H1 (cell line): ENCODE measurements around the gene CTF1. TPM values are rescaled to one million over a fixed set of nuclear protein-coding genes. Genes with fewer than 3 reads are reported as not detected.

Experiments
- CTCF ChIA-PET: fragments of 300-600 bp; sonication (Branson Sonifier 250); formaldehyde crosslinking; loops from one replicate; lab custom pipeline; 2021; ENCODE audit not compliant: partially characterized antibody; lab: Charles Lee
- POLR2A ChIA-PET: fragments of 300-600 bp; sonication (Branson Sonifier 250); formaldehyde crosslinking; loops from one replicate; lab custom pipeline; 2021; ENCODE audit warnings: inconsistent platforms; ENCODE audit not compliant: partially characterized antibody; lab: Charles Lee
- DNase-seq, 2 experiments: peaks; one replicate each; pipeline versions ENCODE4 v3.0.0 to v3.0.0-alpha.2; 2010 to 2022; ENCODE audit warnings: low spot score in 2 of 2, low read depth in 1 of 2, mixed read lengths in 1 of 2
- FAIRE-seq: peaks from 2 replicates; lab custom pipeline; 2011; peaks lifted over from hg19 to GRCh38; lab: Jason Lieb, UNC
- H2AFZ ChIP-seq: 2 replicates; pipeline ENCODE4 v1.8.1; 2012; ENCODE audit warnings: low read length, inconsistent platforms
- H2AK5ac ChIP-seq: 2 replicates; pipeline ENCODE4 v1.6.1; 2013; ENCODE audit warnings: low read depth, low read length
- H2BK120ac ChIP-seq: replicated peaks from 2 replicates; pipeline ENCODE3; 2013; ENCODE audit warnings: low read depth, low read length, inconsistent platforms
- H2BK12ac ChIP-seq: 2 replicates; pipeline ENCODE4 v1.6.1; 2013; ENCODE audit warnings: low read depth, low read length
- H2BK15ac ChIP-seq: 2 replicates; pipeline ENCODE4 v1.6.1; 2013; ENCODE audit warnings: low read length
- H2BK20ac ChIP-seq: 2 replicates; pipeline ENCODE4 v1.6.1; 2013; ENCODE audit warnings: low read length
- H2BK5ac ChIP-seq: 2 replicates; pipeline ENCODE4 v1.6.1; 2013; ENCODE audit warnings: low read depth, low read length
- H3K14ac ChIP-seq: 2 replicates; pipeline ENCODE4 v1.6.1; 2013; ENCODE audit warnings: inconsistent platforms; ENCODE audit not compliant: insufficient read length
- H3K18ac ChIP-seq: 2 replicates; pipeline ENCODE4 v1.6.1; 2013; ENCODE audit warnings: low read length; ENCODE audit errors: extremely low read depth
- H3K23ac ChIP-seq: 2 replicates; pipeline ENCODE4 v1.6.1; 2013; ENCODE audit warnings: inconsistent platforms; ENCODE audit not compliant: insufficient read length
- H3K23me2 ChIP-seq: 2 replicates; pipeline ENCODE4 v1.6.1; 2013; ENCODE audit warnings: low read depth, low read length
- H3K27ac ChIP-seq: 2 replicates; pipeline ENCODE4 v1.6.1; 2011; ENCODE audit warnings: low read depth, low read length, inconsistent platforms
- H3K27me3 ChIP-seq, 4 experiments: replicated peaks in 1 of 4; 1 replicate in 1 of 4; 2 replicates in 3 of 4; pipeline versions ENCODE4 v1.6.1 to v1.8.1; 2011 to 2013; ENCODE audit warnings: low read length in 3 of 4, mild to moderate bottlenecking in 3 of 4, inconsistent platforms in 2 of 4, mixed read lengths in 2 of 4, moderate library complexity in 1 of 4; ENCODE audit not compliant: control insufficient read depth in 3 of 4, insufficient read depth in 3 of 4; ENCODE audit errors: extremely low read depth in 1 of 4
- H3K36me3 ChIP-seq, 4 experiments: 2 replicates each; pipeline versions ENCODE4 v1.6.1 to v1.8.1; 2011 to 2013; ENCODE audit warnings: mild to moderate bottlenecking in 4 of 4, low read length in 3 of 4, moderate library complexity in 2 of 4, control low read depth in 1 of 4, inconsistent platforms in 1 of 4; ENCODE audit not compliant: insufficient read depth in 4 of 4, control insufficient read depth in 2 of 4
- H3K4ac ChIP-seq: replicated peaks from 2 replicates; pipeline ENCODE3; 2013; ENCODE audit warnings: low read length, low read depth, mixed read lengths, inconsistent platforms; ENCODE audit not compliant: insufficient read length
- H3K4me1 ChIP-seq, 4 experiments: replicated peaks in 1 of 4; 1 replicate in 1 of 4; 2 replicates in 3 of 4; pipeline versions ENCODE4 v1.6.1 to v1.8.1; 2011 to 2013; ENCODE audit warnings: low read length in 3 of 4, inconsistent platforms in 2 of 4, mixed read lengths in 1 of 4; ENCODE audit not compliant: insufficient read depth in 4 of 4, control insufficient read depth in 3 of 4
- H3K4me2 ChIP-seq, 2 experiments: 2 replicates each; pipeline versions ENCODE4 v1.6.1 to v1.8.1; 2011 to 2013; ENCODE audit warnings: low read depth in 2 of 2, low read length in 2 of 2, control low read depth in 1 of 2, inconsistent platforms in 1 of 2, mild to moderate bottlenecking in 1 of 2; ENCODE audit not compliant: insufficient read depth in 1 of 2
- H3K4me3 ChIP-seq, 4 experiments: fragments of 200-600, 300-600 bp in 1 of 4; sonication (generic), shearing (Covaris generic), sonication (Bioruptor Twin) in 1 of 4; 2 replicates each; pipeline versions ENCODE4 v1.5.1 to v1.8.1; 2011 to 2016; ENCODE audit warnings: low read length in 4 of 4, low read depth in 3 of 4, control low read depth in 2 of 4, inconsistent platforms in 2 of 4, mild to moderate bottlenecking in 2 of 4, mixed read lengths in 1 of 4, moderate library complexity in 1 of 4; ENCODE audit not compliant: insufficient read depth in 2 of 4; ENCODE audit errors: extremely low read depth in 1 of 4
- H3K56ac ChIP-seq: replicated peaks from 2 replicates; pipeline ENCODE3; 2013; ENCODE audit warnings: low read depth, mild to moderate bottlenecking, mixed read lengths, low read length, inconsistent platforms; ENCODE audit not compliant: insufficient read length
- H3K79me1 ChIP-seq: 2 replicates; pipeline ENCODE4 v1.6.1; 2013; ENCODE audit warnings: low read depth, low read length, control low read depth
- H3K79me2 ChIP-seq, 2 experiments: 2 replicates each; pipeline versions ENCODE4 v1.6.1 to v1.8.1; 2012 to 2013; ENCODE audit warnings: low read length in 2 of 2, mild to moderate bottlenecking in 2 of 2, inconsistent platforms in 1 of 2; ENCODE audit not compliant: insufficient read depth in 2 of 2, control insufficient read depth in 1 of 2
- H3K9ac ChIP-seq, 4 experiments: replicated peaks in 1 of 4; 1 replicate in 1 of 4; 2 replicates in 3 of 4; pipeline versions ENCODE4 v1.6.1 to v1.8.1; 2011 to 2013; ENCODE audit warnings: low read depth in 3 of 4, low read length in 3 of 4, control low read depth in 2 of 4, mild to moderate bottlenecking in 2 of 4, moderate library complexity in 2 of 4, inconsistent platforms in 1 of 4; ENCODE audit errors: extremely low read depth in 1 of 4
- H3K9me3 ChIP-seq, 2 experiments: 2 replicates each; pipeline versions ENCODE4 v1.6.1 to v1.8.1; 2012 to 2013; ENCODE audit warnings: mild to moderate bottlenecking in 2 of 2, moderate library complexity in 2 of 2, control low read depth in 1 of 2, inconsistent platforms in 1 of 2, low read depth in 1 of 2, low read length in 1 of 2, mixed read lengths in 1 of 2; ENCODE audit not compliant: insufficient read depth in 2 of 2
- H4K20me1 ChIP-seq, 2 experiments: replicated peaks in 1 of 2; 2 replicates each; pipeline versions ENCODE3 to v1.8.1; 2011 to 2013; ENCODE audit warnings: inconsistent platforms in 2 of 2, low read length in 2 of 2, mild to moderate bottlenecking in 1 of 2; ENCODE audit not compliant: insufficient read depth in 2 of 2, control insufficient read depth in 1 of 2
- H4K5ac ChIP-seq: 2 replicates; pipeline ENCODE4 v1.6.1; 2013; ENCODE audit warnings: low read length, low read depth, mixed read lengths, inconsistent platforms; ENCODE audit not compliant: insufficient read length
- H4K8ac ChIP-seq: 2 replicates; pipeline ENCODE4 v1.8.0; 2013; ENCODE audit warnings: mild to moderate bottlenecking, moderate library complexity, low read length, inconsistent platforms; ENCODE audit not compliant: insufficient read depth; ENCODE audit errors: extremely low read depth
- H4K91ac ChIP-seq: replicated peaks from 2 replicates; pipeline ENCODE3; 2013; ENCODE audit warnings: low read length, mixed read lengths, inconsistent platforms; ENCODE audit not compliant: insufficient read length
- EGR1 ChIP-seq: IDR thresholded peaks from 2 replicates; pipeline ENCODE4 v1.6.1; 2011; ENCODE audit warnings: low read depth, low read length, borderline replicate concordance
- GTF2F1 ChIP-seq: IDR thresholded peaks from 2 replicates; pipeline ENCODE4 v1.6.1; 2012; ENCODE audit warnings: low read depth, low read length, improper control_type of control experiment, borderline replicate concordance
- KDM1A ChIP-seq: fragments of 200-600, 300-600 bp; sonication (generic); IDR thresholded peaks from 2 replicates; pipeline ENCODE4 v1.7.1; 2016; ENCODE audit warnings: mild to moderate bottlenecking, low read length, borderline replicate concordance
- KDM4A ChIP-seq: IDR thresholded peaks from one replicate; pipeline ENCODE4 v1.7.1; 2012; ENCODE audit warnings: low read depth, mild to moderate bottlenecking, moderate library complexity, low read length, inconsistent platforms; ENCODE audit not compliant: severe bottlenecking
- RAD21 ChIP-seq, 2 experiments: IDR thresholded peaks in 1 of 2; conservative IDR thresholded peaks in 1 of 2; 2 replicates each; pipeline ENCODE4 v1.6.1; 2011; ENCODE audit warnings: low read depth in 2 of 2, low read length in 2 of 2, improper control_type of control experiment in 1 of 2, inconsistent platforms in 1 of 2, mild to moderate bottlenecking in 1 of 2, moderate library complexity in 1 of 2
- RNF2 ChIP-seq: fragments of 200-900, 300-1000 bp; sonication (generic); IDR thresholded peaks from 2 replicates; pipeline ENCODE4 v1.7.1; 2016; ENCODE audit warnings: borderline replicate concordance, low read depth, mild to moderate bottlenecking, antibody characterized with exemption, low read length; ENCODE audit not compliant: poor library complexity, severe bottlenecking; ENCODE audit errors: missing control alignments
- RXRA ChIP-seq: IDR thresholded peaks from 2 replicates; pipeline ENCODE4 v1.6.1; 2011; ENCODE audit warnings: low read depth, mild to moderate bottlenecking, low read length, moderate library complexity; ENCODE audit not compliant: insufficient read depth
- SIRT6 ChIP-seq: IDR thresholded peaks from one replicate; pipeline ENCODE4 v1.7.1; 2012; ENCODE audit warnings: low read length, inconsistent platforms
- SP2 ChIP-seq: IDR thresholded peaks from 2 replicates; pipeline ENCODE4 v1.6.1; 2012; ENCODE audit warnings: mild to moderate bottlenecking, low read length, inconsistent platforms
- WGBS, 2 experiments: shearing (Covaris generic) in 1 of 2; methylation state at CpG; one replicate each; pipeline versions ENCODE4 v1.1.6 to v1.1.7; 2013 to 2015; ENCODE audit warnings: low lambda C conversion rate in 2 of 2, mixed read lengths in 2 of 2, inconsistent platforms in 1 of 2, low coverage in 1 of 2, missing lambda C conversion rate in 1 of 2; ENCODE audit not compliant: insufficient replicate concordance in 2 of 2, insufficient coverage in 1 of 2, insufficient read length in 1 of 2; ENCODE audit errors: extremely low coverage in 1 of 2, missing lambda C conversion rate in 1 of 2; 5-methylcytosine and 5-hydroxymethylcytosine counted together
- polyA plus RNA-seq, 7 experiments: library from polyadenylated mRNA; depleted of rRNA in 3 of 7; stranded (reverse) in 5 of 7; unstranded in 2 of 7; fragments of >200 nt in 5 of 7; fragments of 200-250 nt in 2 of 7; gene quantifications; 1 replicate in 5 of 7; 2 replicates in 1 of 7; 4 replicates in 1 of 7; pipeline versions ENCODE4 v1.2.1 to v1.2.3, GENCODE V29; 2011 to 2013; ENCODE audit warnings: missing spikeins in 2 of 7, mixed read lengths in 2 of 7
- total RNA-seq: library from RNA; stranded (reverse); fragmentation: NEBNext Ultra II Directional; extraction: Animal tissue kit (Norgen Biotek cat#: 25700); gene quantifications from 2 replicates; pipeline ENCODE4 v1.2.1, GENCODE V29; 2021
- TF ChIP-seq, protein P1 (sequence below): IDR thresholded peaks from 2 replicates; pipeline ENCODE4 v1.6.1; 2012; ENCODE audit warnings: inconsistent platforms
- TF ChIP-seq, protein P2 (sequence below), 3 experiments: IDR thresholded peaks; 1 replicate in 2 of 3; 2 replicates in 1 of 3; pipeline versions ENCODE4 v1.5.1 to v1.6.1; 2011; ENCODE audit warnings: low read length in 3 of 3, mild to moderate bottlenecking in 3 of 3, inconsistent platforms in 2 of 3, low read depth in 1 of 3, moderate library complexity in 1 of 3; ENCODE audit not compliant: insufficient read depth in 1 of 3; ENCODE audit errors: control extremely low read depth in 1 of 3

Gene CTF1
- total and polyA plus RNA-seq, 2 of the 8 experiments (the other 6 are each of a cell fraction or from before 2014, with no cell fraction given), result 0.97 to 3.4 TPM

DNA sequence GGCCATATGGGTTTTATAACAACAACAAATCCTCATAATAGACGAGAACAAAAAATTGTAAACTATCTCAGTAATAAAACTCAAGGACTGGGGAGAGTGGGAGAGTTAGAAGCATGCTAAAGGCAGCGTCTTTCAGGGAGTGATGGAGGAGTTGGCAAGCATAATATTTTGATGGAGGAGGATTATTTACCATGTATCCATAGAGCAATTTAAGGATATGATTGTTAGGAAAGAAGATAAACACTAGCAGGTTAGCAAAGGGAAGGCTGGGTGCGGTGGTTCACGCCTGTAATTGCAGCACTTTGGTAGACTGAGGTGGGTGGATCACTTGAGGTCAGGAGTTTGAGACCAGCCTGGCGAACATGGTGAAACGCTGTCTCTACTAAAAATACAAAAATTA lies 30.4 kb upstream of the CTF1 start:
- H2BK15ac ChIP-seq, result no peak overlapping the region
- H3K23me2 ChIP-seq, result no peaks in the 10 kb centered on the region
- no peak overlapping the region for H2BK120ac ChIP-seq
- no peak overlapping the region for H2BK12ac ChIP-seq
- no peak overlapping the region for H3K18ac ChIP-seq
- H3K9me3 ChIP-seq, result no peaks in the 10 kb centered on the region
- no peak overlapping the region for H3K14ac ChIP-seq
- no peaks in the 10 kb centered on the region for H4K20me1 ChIP-seq
- H3K4me2 ChIP-seq, result no peak overlapping the region
- no peak overlapping the region for H4K91ac ChIP-seq
- H3K23ac ChIP-seq, result no peak overlapping the region
- no peak overlapping the region for H4K5ac ChIP-seq
- no peak overlapping the region for H2BK5ac ChIP-seq
- H3K56ac ChIP-seq, result no peak overlapping the region
- no peak overlapping the region for H3K27ac ChIP-seq
- ChIA-PET POLR2A (no interaction called here), CTCF (interaction anchor here (0.7 to 3.6 kb wide), 3 partner anchors 12 to 165 kb away, joined by 3 to 22 read pairs (median 4); no protein-coding TSS in a partner anchor)
- H3K79me1 ChIP-seq, result no peaks in the 10 kb centered on the region
- H4K8ac ChIP-seq, result no peak overlapping the region
- H3K27me3 ChIP-seq, result no peaks in the 10 kb centered on the region
- 76% methylated on average over 6 of the region's 6 CpGs; no CpG with 5 or more reads in 1 of the 2 experiments for WGBS, 2 experiments
- no peaks in the 10 kb centered on the region for H3K79me2 ChIP-seq
- no peak overlapping the region for H2AK5ac ChIP-seq
- no peak overlapping the region for H3K4ac ChIP-seq
- H3K9ac ChIP-seq, result no peak overlapping the region
- no peaks in the 10 kb centered on the region for H3K4me1 ChIP-seq
- H3K4me3 ChIP-seq, result no peak overlapping the region
- H3K36me3 ChIP-seq, result no peaks in the 10 kb centered on the region
- FAIRE-seq, result no peak
- DNase-seq, result no peak
- H2AFZ ChIP-seq, result no peak overlapping the region
- H2BK20ac ChIP-seq, result no peak overlapping the region
- TF ChIP-seq KDM1A, result no peak
- TF ChIP-seq GTF2F1, result no peak
- TF ChIP-seq, protein P1, sequence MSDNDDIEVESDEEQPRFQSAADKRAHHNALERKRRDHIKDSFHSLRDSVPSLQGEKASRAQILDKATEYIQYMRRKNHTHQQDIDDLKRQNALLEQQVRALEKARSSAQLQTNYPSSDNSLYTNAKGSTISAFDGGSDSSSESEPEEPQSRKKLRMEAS, result no peak
- no peak for TF ChIP-seq RAD21 (IDR thresholded peaks at IDR 0.05 in 1 of 2, conservative IDR thresholded peaks at IDR 0.05 in 1 of 2; ENCODE audit: low read depth in 2 of 2, low read length in 2 of 2)
- TF ChIP-seq, protein P2, sequence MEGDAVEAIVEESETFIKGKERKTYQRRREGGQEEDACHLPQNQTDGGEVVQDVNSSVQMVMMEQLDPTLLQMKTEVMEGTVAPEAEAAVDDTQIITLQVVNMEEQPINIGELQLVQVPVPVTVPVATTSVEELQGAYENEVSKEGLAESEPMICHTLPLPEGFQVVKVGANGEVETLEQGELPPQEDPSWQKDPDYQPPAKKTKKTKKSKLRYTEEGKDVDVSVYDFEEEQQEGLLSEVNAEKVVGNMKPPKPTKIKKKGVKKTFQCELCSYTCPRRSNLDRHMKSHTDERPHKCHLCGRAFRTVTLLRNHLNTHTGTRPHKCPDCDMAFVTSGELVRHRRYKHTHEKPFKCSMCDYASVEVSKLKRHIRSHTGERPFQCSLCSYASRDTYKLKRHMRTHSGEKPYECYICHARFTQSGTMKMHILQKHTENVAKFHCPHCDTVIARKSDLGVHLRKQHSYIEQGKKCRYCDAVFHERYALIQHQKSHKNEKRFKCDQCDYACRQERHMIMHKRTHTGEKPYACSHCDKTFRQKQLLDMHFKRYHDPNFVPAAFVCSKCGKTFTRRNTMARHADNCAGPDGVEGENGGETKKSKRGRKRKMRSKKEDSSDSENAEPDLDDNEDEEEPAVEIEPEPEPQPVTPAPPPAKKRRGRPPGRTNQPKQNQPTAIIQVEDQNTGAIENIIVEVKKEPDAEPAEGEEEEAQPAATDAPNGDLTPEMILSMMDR (IDR thresholded peaks at IDR 0.05; ENCODE audit: control extremely low read depth in 1 of 3, insufficient read depth in 1 of 3, low read depth in 1 of 3, low read length in 3 of 3), result no peak
- TF ChIP-seq SIRT6, result no peak
- TF ChIP-seq KDM4A, result no peak
- TF ChIP-seq SP2, result no peak
- no peak for TF ChIP-seq EGR1
- no peak for TF ChIP-seq RXRA
- TF ChIP-seq RNF2, result no peak
